Activated effector memory CD4-positive, alpha-beta T cell treated with anti-CD3 and anti-CD28 coated beads, Interleukin-2, amount 50 U/mL, for 16 hours (primary cell): Measurements from ENCODE around the gene WFDC11.
A peak's percentile ranks its signal among the peaks of the same experiment; 100 is the strongest.

ENCODE experiments used
- DNase-seq: peaks from one replicate; pipeline ENCODE4 v3.0.0-alpha.2; 2020

The WFDC11 gene

DNA sequence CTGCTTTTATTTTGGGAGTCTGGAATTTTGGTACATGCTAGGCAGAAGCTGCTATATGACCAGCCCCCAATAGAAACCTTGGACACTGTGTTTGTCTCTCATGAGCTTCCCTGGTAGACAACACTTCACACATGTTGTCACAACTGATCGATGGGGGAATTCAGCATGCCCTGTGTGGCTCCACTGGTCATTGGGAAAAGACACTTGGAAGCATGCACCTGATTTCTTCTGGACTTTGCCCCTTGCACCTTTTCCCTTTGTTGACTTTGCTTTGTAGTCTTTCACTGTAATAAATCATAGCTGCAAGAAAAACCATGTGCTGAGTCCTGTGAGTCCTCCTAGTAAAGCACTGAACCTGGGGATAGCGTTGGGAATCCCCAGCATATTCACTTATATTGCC, 48.4 kb downstream of the WFDC11 start:
- DNase-seq, result no peak

DNA sequence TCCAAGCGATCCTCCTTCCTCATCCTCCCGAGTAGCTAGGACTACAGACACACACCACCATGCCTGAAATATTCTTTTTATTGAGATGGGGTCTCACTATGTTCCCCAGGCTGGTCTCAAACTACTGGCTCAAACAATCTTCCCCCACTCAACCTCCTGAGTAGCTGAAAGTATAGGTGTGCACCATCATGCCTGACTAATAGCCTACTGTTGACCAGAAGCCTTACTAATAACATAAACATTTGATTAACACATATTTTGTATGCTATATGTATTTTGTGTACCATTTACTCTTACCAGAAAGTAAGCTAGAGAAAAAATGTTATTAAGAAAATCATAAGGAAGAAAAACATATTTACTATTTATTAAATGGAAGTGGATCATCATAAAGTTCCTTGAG, 52.4 kb downstream of the WFDC11 start:
- no peak for DNase-seq

DNA sequence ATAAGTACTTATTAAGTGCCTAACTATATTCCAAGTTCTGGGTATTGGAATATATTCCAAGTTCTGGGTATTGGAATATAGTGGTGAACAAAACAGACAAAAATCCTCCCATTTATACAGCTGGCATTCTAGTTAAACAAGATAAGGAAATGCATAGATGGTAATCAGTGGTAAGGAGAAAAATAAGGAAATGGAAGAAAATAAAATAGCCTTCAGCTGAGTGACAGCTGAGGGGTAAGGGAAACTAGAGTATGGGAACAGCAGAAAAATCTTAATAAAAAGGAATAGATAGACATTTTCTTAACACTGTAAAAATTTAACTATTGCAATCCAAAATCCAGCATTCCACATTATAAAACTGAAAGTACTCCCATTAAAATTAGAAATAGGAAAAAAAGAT, 57.7 kb downstream of the WFDC11 start:
- DNase-seq, result no peak

DNA sequence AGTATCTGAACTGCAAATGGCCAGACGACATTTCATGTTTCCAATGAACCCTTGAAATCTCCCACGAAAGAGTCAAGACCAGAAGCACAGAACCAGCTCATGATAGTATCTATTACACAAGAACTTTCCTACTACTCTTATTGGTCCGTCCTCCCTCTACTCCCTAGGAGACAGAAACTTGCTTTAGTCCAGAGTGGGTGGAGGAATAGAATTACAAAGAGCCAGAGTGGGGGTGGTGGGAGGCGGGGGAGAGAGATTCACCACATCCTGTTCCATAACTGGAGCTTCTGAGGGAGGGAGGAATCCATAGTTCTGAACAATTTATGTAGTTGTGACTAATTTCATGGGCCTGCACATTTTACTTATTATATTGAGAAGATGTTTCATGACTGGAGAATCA, 59.0 kb downstream of the WFDC11 start:
- DNase-seq, result peak; percentile 68

DNA sequence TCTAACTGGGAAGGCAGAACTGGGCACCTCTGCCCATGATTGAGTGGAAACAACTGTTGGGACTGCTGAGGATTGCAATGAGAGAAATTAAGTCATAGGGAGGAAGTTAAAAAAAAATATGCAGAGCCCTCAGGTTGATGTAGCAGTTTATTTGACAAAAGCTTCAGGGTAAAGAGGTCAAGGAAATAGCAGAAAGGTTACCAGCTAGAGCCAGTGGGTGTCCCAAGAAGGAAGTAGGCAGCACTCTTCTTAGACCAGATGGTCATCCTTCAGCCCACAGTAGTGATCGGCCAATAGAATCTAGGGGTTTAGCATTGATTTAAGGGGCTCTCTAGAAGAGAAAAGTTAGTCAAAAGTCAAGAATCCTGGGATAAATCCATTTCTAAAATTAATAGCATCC, 62.2 kb downstream of the WFDC11 start:
- no peak for DNase-seq
